T47D (cell line): ENCODE results near the gene TAS2R14.

ENCODE experiments used
- DNase-seq, 2 experiments: peaks; one replicate each; pipeline versions ENCODE4 v3.0.0 to v3.0.0-alpha.2; 2011 to 2012; ENCODE audit warnings: low read depth in 1 of 2, low spot score in 1 of 2
- JUND ChIP-seq: IDR thresholded peaks from 2 replicates; pipeline ENCODE4 v1.6.1; 2012; ENCODE audit warnings: low read depth
- in situ Hi-C: cut with HindIII; loops from 2 replicates; pipeline ENCODE4 v1.10.0; 2016; ENCODE audit warnings: low sequenced_read_pairs, low pct_unique_long_range_greater_than_20kb

Gene TAS2R14

DNA sequence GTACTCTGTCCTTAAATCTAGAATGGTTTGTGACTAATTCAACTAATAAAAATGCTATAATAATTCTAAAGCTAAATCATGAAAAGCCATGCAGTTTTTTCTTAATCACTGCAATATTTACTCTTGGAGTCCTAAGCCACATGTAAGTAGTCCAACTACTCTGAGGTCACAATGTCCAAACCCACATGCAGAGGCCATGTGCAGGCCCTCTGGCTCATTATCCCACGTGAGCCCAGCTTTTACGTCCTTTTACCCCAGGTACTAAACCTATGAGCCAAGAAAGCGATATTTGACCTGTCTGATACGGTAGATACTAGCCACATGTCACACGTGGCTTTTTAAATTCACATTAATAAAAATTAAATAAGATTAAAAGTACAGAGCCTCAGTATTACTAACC is 42.2 kb downstream of the TAS2R14 start:
- DNase-seq, result no peak
- in situ Hi-C loops, result no loop called here
- TF ChIP-seq JUND, result no peak

DNA sequence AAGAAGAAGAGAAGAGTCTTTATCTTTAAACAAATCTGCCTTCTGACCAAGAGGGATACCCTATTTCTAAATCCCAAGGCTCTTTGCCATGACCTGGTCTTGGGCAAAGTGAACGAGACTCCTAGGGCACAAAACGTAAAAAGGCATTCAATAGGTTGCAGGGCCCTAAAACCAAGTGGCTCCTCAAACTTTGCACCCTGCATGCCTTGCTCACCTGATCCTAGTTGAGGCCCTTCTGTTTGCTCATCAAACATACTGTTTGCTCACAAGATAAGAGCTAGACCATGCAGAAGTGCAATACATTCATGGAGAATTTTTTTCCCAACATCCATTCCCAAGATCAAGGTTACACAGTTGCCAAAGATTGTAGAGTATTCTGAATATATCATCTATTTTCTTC is 47.1 kb downstream of the TAS2R14 start:
- no peak for TF ChIP-seq JUND
- no peak for DNase-seq

GRCh38 chr12:10889226-10889625 is 49.8 kb downstream of the TAS2R14 start:
- no peak for TF ChIP-seq JUND
- in situ Hi-C loops, result no loop called here

More for the DNA sequence above, 47.1 kb downstream of the TAS2R14 start:
- in situ Hi-C loops, result no loop called here

More at GRCh38 chr12:10889226-10889625, 49.8 kb downstream of the TAS2R14 start:
- no peak for DNase-seq
